Endometrium (tissue), 2 donors: ENCODE data around the gene TEX22.

Source experiments
- FAIRE-seq: peaks from 2 replicates; lab custom pipeline; 2012; peaks lifted over from hg19 to GRCh38; lab: Jason Lieb, UNC
- donor health status: control.
- donor health status: control.

The TEX22 gene

DNA sequence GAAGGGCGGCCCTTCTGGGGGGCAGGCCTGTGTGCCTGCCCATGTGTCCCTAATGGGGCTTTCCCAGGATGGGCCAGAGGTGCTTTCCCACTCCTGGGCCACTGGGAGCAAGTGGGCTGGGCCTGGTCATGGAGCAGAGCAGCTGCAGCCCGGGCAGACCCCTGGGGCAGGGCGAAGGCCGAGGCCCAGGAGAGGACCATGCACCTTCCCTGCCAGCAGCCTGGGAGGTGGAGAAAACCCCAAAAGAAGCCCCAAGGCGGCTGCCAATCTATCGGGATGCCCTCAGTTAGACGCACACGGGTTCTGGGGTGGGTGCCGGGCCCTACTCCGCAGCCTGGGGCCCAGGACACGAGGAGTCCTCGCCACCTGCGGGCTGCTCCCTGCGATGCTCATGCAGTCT lies 60.2 kb downstream of the TEX22 start:
- no peak for FAIRE-seq

DNA sequence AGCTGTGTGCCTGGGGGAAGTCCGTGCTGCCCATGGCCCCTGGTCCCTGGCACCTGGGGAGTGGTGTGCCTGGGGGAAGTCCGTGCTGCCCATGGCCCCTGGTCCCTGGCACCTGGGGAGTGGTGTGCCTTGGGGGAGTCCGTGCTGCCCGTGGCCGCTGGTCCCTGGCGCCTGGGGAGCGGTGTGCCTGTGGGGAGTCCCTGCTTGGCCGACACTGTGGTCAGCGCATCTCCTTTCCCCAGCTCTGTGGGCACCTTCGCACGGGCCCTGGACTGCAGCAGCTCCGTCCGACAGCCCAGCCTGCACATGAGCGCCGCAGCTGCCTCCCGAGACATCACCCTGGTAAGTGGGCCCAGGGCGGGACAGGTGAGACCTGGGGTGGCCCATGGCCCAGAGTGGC lies 61.8 kb downstream of the TEX22 start:
- FAIRE-seq = no peak

DNA sequence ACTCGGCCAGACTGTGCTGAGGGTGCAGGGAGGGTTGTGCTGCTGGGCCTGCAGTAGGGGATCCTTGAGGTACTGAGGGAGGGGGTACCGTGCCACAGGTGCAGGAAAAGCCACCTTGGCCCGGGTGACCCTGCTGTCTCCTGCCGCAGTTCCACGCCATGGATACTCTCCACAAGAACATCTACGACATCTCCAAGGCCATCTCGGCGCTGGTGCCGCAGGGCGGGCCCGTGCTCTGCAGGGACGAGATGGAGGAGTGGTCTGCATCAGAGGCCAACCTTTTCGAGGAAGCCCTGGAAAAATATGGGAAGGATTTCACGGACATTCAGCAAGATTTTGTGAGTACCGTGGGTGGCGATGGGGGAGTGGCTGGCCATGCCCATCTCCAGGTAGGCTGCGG lies 62.3 kb downstream of the TEX22 start:
- no peak for FAIRE-seq

DNA sequence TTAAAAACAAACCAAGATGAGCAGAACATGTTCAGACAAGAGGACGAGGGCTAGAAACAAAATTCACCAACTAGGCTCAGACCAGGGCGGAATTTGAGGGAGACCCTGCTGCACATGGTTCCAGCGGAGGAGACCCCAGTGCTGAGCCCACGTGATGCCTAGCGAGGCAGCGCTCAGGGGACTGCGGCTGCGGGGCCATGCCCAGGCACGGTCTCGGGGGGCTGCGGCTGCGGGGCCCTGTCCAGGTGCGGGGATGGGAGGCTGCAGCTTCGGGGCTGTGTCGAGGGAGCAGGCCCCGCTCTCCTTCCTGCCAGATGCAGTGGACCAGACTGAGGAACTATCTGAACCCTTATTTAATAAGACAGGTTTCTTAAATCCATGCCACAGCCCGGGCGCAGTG lies 63.6 kb downstream of the TEX22 start:
- no peak for FAIRE-seq
